Suppressor macrophage treated with lipopolysaccharide for 1 hour (primary cell): ENCODE measurements around the gene PREP.
"Not testable (repeated sequence)": the region's sequence is repeated elsewhere in the genome, so short reads cannot be mapped to it uniquely, and the experiment has no call there.

Source experiments
- DNase-seq, 3 donors: peaks; one replicate each; pipeline ENCODE4 v3.0.0-alpha.2; 2020 to 2022

PREP gene

GRCh38 chr6:105259913-105260889 is 142.7 kb downstream of the PREP start:
- no peak for DNase-seq

GRCh38 chr6:105258816-105259215 is 144.1 kb downstream of the PREP start:
- no peak for DNase-seq

DNA sequence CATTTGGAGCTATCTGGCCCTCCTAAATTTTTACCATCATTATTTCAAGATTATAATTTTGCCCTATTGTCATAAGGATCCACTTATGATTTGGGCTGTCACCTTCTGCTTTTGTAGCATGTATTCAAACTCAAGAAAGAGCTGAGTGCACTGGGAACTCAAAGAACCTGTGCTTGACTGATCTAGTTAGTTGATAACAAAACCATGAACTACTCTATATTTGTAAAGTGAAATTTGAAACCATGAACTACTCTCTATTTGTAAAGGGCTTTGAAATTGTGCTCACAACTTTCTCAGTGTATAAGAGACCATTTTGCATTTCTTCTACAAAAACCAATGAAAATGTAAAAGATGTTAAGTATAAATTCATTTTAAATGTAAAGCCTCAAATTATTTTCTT is 145.5 kb downstream of the PREP start:
- DNase-seq = no peak

- no peak for DNase-seq
These were observed 146.3 kb downstream of the PREP start for GRCh38 chr6:105256619-105257018.

DNA sequence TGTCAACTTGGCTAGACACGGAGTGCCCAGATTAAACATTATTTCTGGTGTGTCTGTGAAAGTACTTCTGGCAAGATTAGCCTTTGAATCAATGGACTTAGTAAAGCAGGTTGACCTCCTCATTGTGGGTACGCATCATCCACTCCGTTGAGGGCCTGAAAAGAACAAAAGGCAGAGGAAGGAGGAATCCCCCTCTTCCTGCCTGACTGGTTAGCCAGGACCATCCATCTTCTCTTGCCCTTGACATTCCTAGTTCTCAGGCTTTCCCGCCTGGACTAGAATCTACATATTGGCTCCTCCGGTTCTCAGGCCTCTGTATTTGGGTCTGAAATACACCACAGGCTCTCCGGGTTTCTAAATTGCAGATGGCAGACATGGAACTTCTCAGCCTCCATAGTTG is 149.1 kb downstream of the PREP start:
- no peak for DNase-seq

DNA sequence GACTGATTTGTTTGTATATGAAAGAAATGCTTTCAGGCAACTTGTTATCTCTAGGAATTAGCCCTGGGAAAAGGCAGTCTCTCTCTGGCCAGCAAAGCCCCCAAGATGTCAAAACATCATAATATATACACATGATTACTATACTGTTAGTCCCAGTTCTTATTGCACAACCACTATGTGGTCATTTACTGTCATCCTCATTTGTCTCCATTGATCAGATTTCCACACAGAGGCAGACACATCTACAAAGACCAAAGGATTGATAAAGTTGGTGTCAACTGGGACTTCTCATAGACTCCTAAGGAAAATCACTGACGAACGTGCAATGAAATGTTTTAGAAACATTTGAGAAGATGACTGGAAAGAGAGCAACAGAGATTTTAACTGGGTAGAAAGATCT is 151.2 kb downstream of the PREP start:
- DNase-seq = no peak

DNA sequence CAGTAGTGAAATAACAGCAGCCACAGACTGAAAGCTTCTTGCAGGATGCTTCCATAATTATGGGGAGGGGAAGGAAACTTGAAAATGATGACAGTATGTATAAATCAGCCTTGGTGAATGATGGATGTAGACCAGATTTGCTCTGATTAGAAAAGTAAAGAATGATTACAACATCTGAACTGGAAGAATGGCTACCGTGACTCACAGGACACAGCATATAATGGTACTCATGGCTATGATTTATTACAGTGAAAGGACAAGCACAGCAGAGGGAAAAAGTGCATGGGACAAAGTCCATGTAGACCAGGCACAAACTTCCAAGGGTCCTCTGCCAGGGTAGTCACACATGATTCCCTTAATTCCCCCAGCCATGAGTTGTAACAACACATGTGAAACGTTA is 152.3 kb downstream of the PREP start:
- no peak for DNase-seq

- no peak for DNase-seq
These were observed 159.4 kb downstream of the PREP start for GRCh38 chr6:105243487-105243886.

- DNase-seq = no peak
These were observed 167.7 kb downstream of the PREP start for GRCh38 chr6:105235155-105235554.

- not testable (repeated sequence) for DNase-seq
These were observed 171.1 kb downstream of the PREP start for GRCh38 chr6:105231771-105232170.
